Endothelial cell of umbilical vein (primary cell): ENCODE data around the gene DLGAP1. TPM values are rescaled to one million over a fixed set of nuclear protein-coding genes. Genes with fewer than 3 reads are reported as not detected.

Experiments
- BruUV-seq: library from RNA; stranded (reverse); fragments of 400-500 nt; replicated peaks from 2 replicates; lab custom pipeline; 2021; lab: Mats Ljungman, UMichigan
- CTCF ChIA-PET: fragments of 300-600, 350-600 bp; sonication (Branson Sonifier 250); formaldehyde crosslinking; loops from one replicate; lab custom pipeline; 2021; ENCODE audit warnings: antibody characterized with exemption, inconsistent platforms; lab: Charles Lee
- POLR2A ChIA-PET: fragments of 300-600, 350-600 bp; sonication (Branson Sonifier 250); formaldehyde crosslinking; loops from one replicate; lab custom pipeline; 2021; ENCODE audit warnings: antibody characterized with exemption, inconsistent platforms; lab: Charles Lee
- DNase-seq: peaks from one replicate; pipeline ENCODE4 v3.0.0-alpha.2; 2011; ENCODE audit warnings: low read depth, low spot score
- FAIRE-seq: peaks from 2 replicates; lab custom pipeline; 2011; peaks lifted over from hg19 to GRCh38; lab: Jason Lieb, UNC
- H2AFZ ChIP-seq: 2 replicates; pipeline ENCODE4 v1.6.0; 2012; ENCODE audit warnings: low read depth, low read length, control low read depth, inconsistent platforms
- H3K27ac ChIP-seq: 2 replicates; pipeline ENCODE4 v1.5.1; 2011; ENCODE audit warnings: low read depth, mild to moderate bottlenecking, control low read depth, low read length, moderate library complexity; ENCODE audit not compliant: insufficient read depth
- H3K27me3 ChIP-seq, 2 experiments: 2 replicates each; pipeline versions ENCODE4 v1.6.0 to v1.6.1; 2011; ENCODE audit warnings: low read length in 2 of 2, mixed read lengths in 1 of 2; ENCODE audit not compliant: control insufficient read depth in 2 of 2, insufficient read depth in 2 of 2
- H3K36me3 ChIP-seq, 2 experiments: 2 replicates in 1 of 2; 3 replicates in 1 of 2; pipeline ENCODE4 v1.5.1; 2011; ENCODE audit warnings: low read length in 2 of 2, mild to moderate bottlenecking in 1 of 2, moderate library complexity in 1 of 2; ENCODE audit not compliant: control insufficient read depth in 2 of 2, insufficient read depth in 2 of 2; ENCODE audit errors: extremely low read depth in 1 of 2
- H3K4me1 ChIP-seq: 3 replicates; pipeline ENCODE4 v1.5.1; 2011; ENCODE audit warnings: mild to moderate bottlenecking, low read length; ENCODE audit not compliant: control insufficient read depth, insufficient read depth; ENCODE audit errors: extremely low read depth
- H3K4me2 ChIP-seq: 2 replicates; pipeline ENCODE4 v1.6.1; 2011; ENCODE audit warnings: low read length, control low read depth, mixed read lengths; ENCODE audit not compliant: insufficient read depth
- H3K4me3 ChIP-seq, 3 experiments: fragments of 200-600 bp in 1 of 3; sonication (generic), shearing (Covaris generic) in 1 of 3; replicated peaks in 1 of 3; 2 replicates each; pipeline ENCODE4 v1.5.1; 2011 to 2016; ENCODE audit warnings: control low read depth in 3 of 3, low read length in 3 of 3, mild to moderate bottlenecking in 2 of 3, inconsistent platforms in 1 of 3, low read depth in 1 of 3, moderate library complexity in 1 of 3; ENCODE audit not compliant: insufficient read depth in 1 of 3
- H3K79me2 ChIP-seq: 2 replicates; pipeline ENCODE4 v1.6.0; 2012; ENCODE audit warnings: low read length, inconsistent platforms; ENCODE audit not compliant: control insufficient read depth, insufficient read depth
- H3K9ac ChIP-seq: replicated peaks from 2 replicates; pipeline ENCODE3; 2011; ENCODE audit warnings: low read length, control low read depth; ENCODE audit not compliant: insufficient read depth; ENCODE audit errors: extremely low read depth
- H3K9me1 ChIP-seq: replicated peaks from 3 replicates; pipeline ENCODE4 v1.6.0; 2011; ENCODE audit warnings: mild to moderate bottlenecking, low read length; ENCODE audit not compliant: control insufficient read depth, insufficient read depth; ENCODE audit errors: extremely low read depth
- H3K9me3 ChIP-seq: replicated peaks from 2 replicates; pipeline ENCODE4 v1.5.1; 2012; ENCODE audit warnings: low read length, inconsistent platforms; ENCODE audit not compliant: control insufficient read depth, insufficient read depth
- H4K20me1 ChIP-seq: replicated peaks from 2 replicates; pipeline ENCODE3; 2011; ENCODE audit warnings: mild to moderate bottlenecking, low read length; ENCODE audit not compliant: control insufficient read depth, insufficient read depth; ENCODE audit errors: extremely low read depth
- FOS ChIP-seq: IDR thresholded peaks from 2 replicates; pipeline ENCODE4 v1.6.1; 2011; ENCODE audit warnings: mild to moderate bottlenecking, low read length, moderate library complexity, borderline replicate concordance; ENCODE audit not compliant: insufficient read depth
- GATA2 ChIP-seq: IDR thresholded peaks from 2 replicates; pipeline ENCODE4 v1.7.0; 2011; ENCODE audit warnings: low read depth, mild to moderate bottlenecking, moderate library complexity, mixed read lengths, low read length; ENCODE audit not compliant: insufficient read length, insufficient read depth
- MYC ChIP-seq: IDR thresholded peaks from one replicate; pipeline ENCODE4 v1.6.1; 2011; ENCODE audit warnings: mild to moderate bottlenecking, low read depth, low read length
- POLR2AphosphoS5 ChIP-seq: IDR thresholded peaks from 2 replicates; pipeline ENCODE4 v1.6.1; 2012; ENCODE audit warnings: low read depth, mild to moderate bottlenecking, control low read depth, low read length, moderate library complexity; ENCODE audit not compliant: insufficient read depth
- dilution Hi-C: fragments of 300-500 bp; cut with MboI; formaldehyde crosslinking; loops from one replicate; pipeline ENCODE4 v1.15.0; 2019; ENCODE audit warnings: low sequenced_read_pairs; ENCODE audit not compliant: extremely low pct_ligation_motif_present
- intact Hi-C: fragments of 100-400 bp; cut with micrococcal nuclease; formaldehyde crosslinking; loops from one replicate; pipeline ENCODE4 v1.10.0; 2022
- polyA plus RNA-seq, 4 experiments: library from polyadenylated mRNA; depleted of rRNA in 3 of 4; stranded (reverse) in 3 of 4; unstranded in 1 of 4; fragments of >200 nt; gene quantifications; 2 replicates each; pipeline versions ENCODE4 v1.2.1 to v1.2.3, GENCODE V29; 2011 to 2012; ENCODE audit warnings: missing spikeins in 1 of 4
- total RNA-seq: library from RNA; stranded (reverse); gene quantifications from 2 replicates; pipeline ENCODE4 v1.2.3, GENCODE V29; 2021

The DLGAP1 gene
- total and polyA plus RNA-seq, 2 donors (not counting 3 experiments of a cell fraction or from before 2014, with no cell fraction given), result 0.04 TPM; not detected in 1

- Histone ChIP-seq H3K9me1 (no peaks in the 10 kb centered on the region), H3K4me3 (no peak overlapping the region), H3K27ac (no peak overlapping the region), H3K4me2 (no peak overlapping the region), H3K9me3 (no peaks in the 10 kb centered on the region), H4K20me1 (no peaks in the 10 kb centered on the region), H3K9ac (no peak overlapping the region), H3K27me3 (no peaks in the 10 kb centered on the region), H3K79me2 (no peaks in the 10 kb centered on the region), H3K4me1 (no peaks in the 10 kb centered on the region), H3K36me3 (no peaks in the 10 kb centered on the region), H2AFZ (no peak overlapping the region)
- no peak for TF ChIP-seq MYC
- no peak for TF ChIP-seq GATA2
- FAIRE-seq, result no peak
- BruUV-seq, result no TSS peak
- intact Hi-C loops (no loop called here), dilution Hi-C loops (no loop called here)
- POLR2A ChIA-PET, result no interaction called here
- CTCF ChIA-PET, result interaction anchor here (1.0 to 3.4 kb wide), 32 partner anchors 10 to 700 kb away, joined by 3 to 64 read pairs (median 4); no protein-coding TSS in a partner anchor
- no peak for DNase-seq
These were observed 461.0 kb downstream of the DLGAP1 start for GRCh38 chr18:3993941-3994687.

GRCh38 chr18:3985664-3986063 is 469.4 kb downstream of the DLGAP1 start:
- Histone ChIP-seq H3K27me3 (no peaks in the 10 kb centered on the region), H4K20me1 (no peaks in the 10 kb centered on the region), H3K4me1 (no peaks in the 10 kb centered on the region), H3K9me3 (no peaks in the 10 kb centered on the region), H3K27ac (no peak overlapping the region), H2AFZ (no peak overlapping the region), H3K9me1 (no peaks in the 10 kb centered on the region), H3K4me2 (no peak overlapping the region), H3K9ac (no peak overlapping the region), H3K79me2 (no peaks in the 10 kb centered on the region), H3K4me3 (no peak overlapping the region), H3K36me3 (no peaks in the 10 kb centered on the region)
- no peak for FAIRE-seq
- no peak for DNase-seq
- intact Hi-C loops (no loop called here), dilution Hi-C loops (no loop called here)
- POLR2A ChIA-PET, result no interaction called here
- CTCF ChIA-PET, result interaction anchor here (2.1 to 7.0 kb wide), 2 partner anchors 10 to 13 kb away, joined by 7 to 52 read pairs; no protein-coding TSS in a partner anchor
- no TSS peak for BruUV-seq
- TF ChIP-seq POLR2AphosphoS5, result no peak
- peak; percentile 60 for TF ChIP-seq FOS
